ENCODE data around the gene NFKBIL1. TPM values are rescaled to one million over a fixed set of nuclear protein-coding genes. Genes with fewer than 3 reads are reported as not detected.

NFKBIL1 gene
- polyA plus RNA-seq, 1 of the 3 experiments (the other 2 are of a cell fraction): 17.1 TPM

DNA sequence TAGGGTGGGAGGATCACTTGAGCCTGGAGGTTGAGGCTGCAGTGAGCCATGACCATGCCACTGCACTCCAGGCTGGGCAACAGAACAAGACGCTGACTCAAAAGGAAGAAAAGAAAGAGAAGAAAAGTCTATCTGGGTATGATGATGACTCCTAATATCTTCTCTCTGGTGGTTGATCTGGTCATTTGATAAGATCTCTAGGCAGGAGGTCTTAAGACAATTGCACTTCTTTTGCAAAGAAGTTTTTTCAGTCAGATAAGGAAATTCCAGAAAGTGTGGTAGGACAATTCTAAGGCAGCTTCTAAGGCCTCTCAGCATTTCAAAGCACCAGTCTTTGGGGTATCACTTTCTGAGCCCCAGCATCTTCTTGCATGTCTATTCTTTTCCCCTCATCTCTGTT lies 59.9 kb downstream of the NFKBIL1 start:
- no peak overlapping the region for H3K4me2 ChIP-seq
- no peaks in the 10 kb centered on the region for H3K27me3 ChIP-seq (ENCODE audit: insufficient read depth)
- TF ChIP-seq TCF12 (IDR thresholded peaks at IDR 0.05): no peak
- no peak for TF ChIP-seq SMC3 (IDR thresholded peaks at IDR 0.05; ENCODE audit: low read depth, low read length)
- no peak for TF ChIP-seq RAD21 (IDR thresholded peaks at IDR 0.05; ENCODE audit: low read length)
- TF ChIP-seq POLR2AphosphoS5 (IDR thresholded peaks at IDR 0.05; ENCODE audit: low read depth, low read length): no peak
- TF ChIP-seq, protein P1, sequence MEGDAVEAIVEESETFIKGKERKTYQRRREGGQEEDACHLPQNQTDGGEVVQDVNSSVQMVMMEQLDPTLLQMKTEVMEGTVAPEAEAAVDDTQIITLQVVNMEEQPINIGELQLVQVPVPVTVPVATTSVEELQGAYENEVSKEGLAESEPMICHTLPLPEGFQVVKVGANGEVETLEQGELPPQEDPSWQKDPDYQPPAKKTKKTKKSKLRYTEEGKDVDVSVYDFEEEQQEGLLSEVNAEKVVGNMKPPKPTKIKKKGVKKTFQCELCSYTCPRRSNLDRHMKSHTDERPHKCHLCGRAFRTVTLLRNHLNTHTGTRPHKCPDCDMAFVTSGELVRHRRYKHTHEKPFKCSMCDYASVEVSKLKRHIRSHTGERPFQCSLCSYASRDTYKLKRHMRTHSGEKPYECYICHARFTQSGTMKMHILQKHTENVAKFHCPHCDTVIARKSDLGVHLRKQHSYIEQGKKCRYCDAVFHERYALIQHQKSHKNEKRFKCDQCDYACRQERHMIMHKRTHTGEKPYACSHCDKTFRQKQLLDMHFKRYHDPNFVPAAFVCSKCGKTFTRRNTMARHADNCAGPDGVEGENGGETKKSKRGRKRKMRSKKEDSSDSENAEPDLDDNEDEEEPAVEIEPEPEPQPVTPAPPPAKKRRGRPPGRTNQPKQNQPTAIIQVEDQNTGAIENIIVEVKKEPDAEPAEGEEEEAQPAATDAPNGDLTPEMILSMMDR (IDR thresholded peaks at IDR 0.05): no peak
- no peak for TF ChIP-seq SIN3A (IDR thresholded peaks at IDR 0.05; ENCODE audit: borderline replicate concordance, low read depth, low read length)
- TF ChIP-seq USF2 (IDR thresholded peaks at IDR 0.05; ENCODE audit: borderline replicate concordance, low read depth, low read length): no peak
- no peak for TF ChIP-seq TAF1 (IDR thresholded peaks at IDR 0.05; ENCODE audit: borderline replicate concordance, low read depth, low read length)
- CTCF ChIA-PET: interaction anchor here (1.8 to 1.9 kb wide), 2 partner anchors 9 to 27 kb away, joined by 5 to 12 read pairs; no protein-coding TSS in a partner anchor
- no peaks in the 10 kb centered on the region; a peak in 1 of 4 replicates for H3K4me1 ChIP-seq (ENCODE audit: control insufficient read depth in 1 of 2, insufficient read depth in 2 of 2, low read depth in 1 of 2, low read length in 1 of 2)
- POLR2A ChIA-PET: interaction anchor here (1.0 kb wide), 1 partner anchor 65 kb away, joined by 6 read pairs; the partner anchor contains the start of gene DDX39B
- H3K4me3 ChIP-seq (ENCODE audit: low read depth in 2 of 2, low read length in 1 of 2): no peak overlapping the region
- H4K20me1 ChIP-seq (ENCODE audit: insufficient read depth): no peaks in the 10 kb centered on the region
- H3K9me2 ChIP-seq: no peaks in the 10 kb centered on the region
- 76% methylated on average over 1 of the region's 1 CpG for WGBS (ENCODE audit: low lambda C conversion rate)
- no peak for DNase-seq
- H3K9ac ChIP-seq: no peak overlapping the region
- no peaks in the 10 kb centered on the region for H3K36me3 ChIP-seq (replicated peaks in 1 of 2; ENCODE audit: control insufficient read depth in 1 of 2, insufficient read depth in 2 of 2, low read length in 1 of 2)
- no peaks in the 10 kb centered on the region for H3F3A ChIP-seq (replicated peaks; ENCODE audit: insufficient read depth)
- no peaks in the 10 kb centered on the region for H3K79me2 ChIP-seq (ENCODE audit: insufficient read depth)
- no peak overlapping the region for H2AFZ ChIP-seq (ENCODE audit: low read depth)
- H3K27ac ChIP-seq (ENCODE audit: low read depth in 2 of 2, low read length in 1 of 2): no peak overlapping the region
- H3K9me3 ChIP-seq: no peaks in the 10 kb centered on the region

Small RNA genes within 50 kb of the gene (small RNA-seq; reads per million reads assigned to genes)
- gene AL663061.1 (0 reads per million in 7 experiments), gene SNORD117 (20.1 to 379 (median 33.3) reads per million in 7 experiments), gene SNORD84 (0 reads per million in 7 experiments)

Other genes with a start within 250 kb of the NFKBIL1 start
- 18.7 and 18.9 TPM in 2 replicates for gene HLA-B, start 190.4 kb upstream of the NFKBIL1 start, polyA plus RNA-seq (2012; rRNA removed)
- gene MICA, start 144.0 kb upstream of the NFKBIL1 start, polyA plus RNA-seq (2012; rRNA removed): 28.8 and 32.7 TPM in 2 replicates
- 9.7 and 9.9 TPM in 2 replicates for gene MICB, start 49.5 kb upstream of the NFKBIL1 start, polyA plus RNA-seq (2012; rRNA removed)
- gene MCCD1, start 18.6 kb upstream of the NFKBIL1 start, polyA plus RNA-seq (2012; rRNA removed): not detected in 2 replicates
- gene DDX39B, start 5.6 kb upstream of the NFKBIL1 start, polyA plus RNA-seq (2012; rRNA removed): 502 and 556 TPM in 2 replicates
- gene ATP6V1G2, start 1.0 kb upstream of the NFKBIL1 start, polyA plus RNA-seq (2012; rRNA removed): 13.6 and 15.6 TPM in 2 replicates
- gene LTA, start 24.7 kb downstream of the NFKBIL1 start, polyA plus RNA-seq (2012; rRNA removed): not detected in 2 replicates
- gene TNF, start 28.0 kb downstream of the NFKBIL1 start, polyA plus RNA-seq (2012; rRNA removed): not detected in 2 replicates
- gene LTB, start 34.8 kb downstream of the NFKBIL1 start, polyA plus RNA-seq (2012; rRNA removed): 0.10 and 0.16 TPM in 2 replicates
- not detected in 2 replicates for gene LST1, start 38.7 kb downstream of the NFKBIL1 start, polyA plus RNA-seq (2012; rRNA removed)
- not detected in 2 replicates for gene NCR3, start 45.4 kb downstream of the NFKBIL1 start, polyA plus RNA-seq (2012; rRNA removed)
- not detected in 2 replicates for gene AIF1, start 67.6 kb downstream of the NFKBIL1 start, polyA plus RNA-seq (2012; rRNA removed)
- 36.1 and 76.1 TPM in 2 replicates for gene PRRC2A, start 73.1 kb downstream of the NFKBIL1 start, polyA plus RNA-seq (2012; rRNA removed)
- 100 and 220 TPM in 2 replicates for gene BAG6, start 105.1 kb downstream of the NFKBIL1 start, polyA plus RNA-seq (2012; rRNA removed)
- gene APOM, start 108.3 kb downstream of the NFKBIL1 start, polyA plus RNA-seq (2012; rRNA removed): 6.8 and 7.2 TPM in 2 replicates
- gene C6orf47, start 113.2 kb downstream of the NFKBIL1 start, polyA plus RNA-seq (2012; rRNA removed): 10.3 and 11.5 TPM in 2 replicates
- 18.3 and 19.1 TPM in 2 replicates for gene GPANK1, start 117.4 kb downstream of the NFKBIL1 start, polyA plus RNA-seq (2012; rRNA removed)
- 97.3 and 101 TPM in 2 replicates for gene CSNK2B, start 118.5 kb downstream of the NFKBIL1 start, polyA plus RNA-seq (2012; rRNA removed)
- 12.7 and 20.6 TPM in 2 replicates for gene LY6G5B, start 122.4 kb downstream of the NFKBIL1 start, polyA plus RNA-seq (2012; rRNA removed)
- gene LY6G5C, start 133.5 kb downstream of the NFKBIL1 start, polyA plus RNA-seq (2012; rRNA removed): 0.60 and 1.1 TPM in 2 replicates
- 49.3 and 52.9 TPM in 2 replicates for gene ABHD16A, start 155.7 kb downstream of the NFKBIL1 start, polyA plus RNA-seq (2012; rRNA removed)
- gene LY6G6F, start 159.3 kb downstream of the NFKBIL1 start, polyA plus RNA-seq (2012; rRNA removed): not detected in 2 replicates
- not detected in 2 replicates for gene LY6G6D, start 167.7 kb downstream of the NFKBIL1 start, polyA plus RNA-seq (2012; rRNA removed)
- 0.08 TPM in 1 of 2 replicates, not detected in the other for gene LY6G6C, start 174.1 kb downstream of the NFKBIL1 start, polyA plus RNA-seq (2012; rRNA removed)
- not detected in 2 replicates for gene MPIG6B, start 175.8 kb downstream of the NFKBIL1 start, polyA plus RNA-seq (2012; rRNA removed)
- 147 and 180 TPM in 2 replicates for gene DDAH2, start 181.7 kb downstream of the NFKBIL1 start, polyA plus RNA-seq (2012; rRNA removed)
- 520 and 569 TPM in 2 replicates for gene CLIC1, start 188.9 kb downstream of the NFKBIL1 start, polyA plus RNA-seq (2012; rRNA removed)
- 16.0 and 19.5 TPM in 2 replicates for gene MSH5, start 192.4 kb downstream of the NFKBIL1 start, polyA plus RNA-seq (2012; rRNA removed)
- 5.9 and 6.3 TPM in 2 replicates for gene SAPCD1, start 215.0 kb downstream of the NFKBIL1 start, polyA plus RNA-seq (2012; rRNA removed)
- gene VWA7, start 229.7 kb downstream of the NFKBIL1 start, polyA plus RNA-seq (2012; rRNA removed): 0.45 and 0.56 TPM in 2 replicates
- 22.2 and 35.1 TPM in 2 replicates for gene VARS1, start 248.1 kb downstream of the NFKBIL1 start, polyA plus RNA-seq (2012; rRNA removed)